HCT116 (cell line): ENCODE measurements around the gene KAZN.

Experiments used
- EZH2phosphoT487 ChIP-seq: fragments of 200-600 bp; IDR thresholded peaks from 2 replicates; pipeline ENCODE4 v1.6.1; 2018; ENCODE audit warnings: antibody characterized with exemption, borderline replicate concordance
- POLR2A ChIP-seq: IDR thresholded peaks from 2 replicates; pipeline ENCODE4 v1.7.0; 2011; ENCODE audit warnings: borderline replicate concordance; ENCODE audit not compliant: insufficient read depth, insufficient read length; ENCODE audit errors: extremely low read depth
- TF ChIP-seq, protein P1 (sequence below), 3 experiments: fragments of 200-600 bp in 1 of 3; sonication (generic) in 1 of 3; IDR thresholded peaks in 2 of 3; conservative IDR thresholded peaks in 1 of 3; 2 replicates each; pipeline ENCODE4 v1.5.1; 2012 to 2017; ENCODE audit warnings: low read depth in 2 of 3, low read length in 2 of 3, antibody characterized with exemption in 1 of 3, borderline replicate concordance in 1 of 3, control low read depth in 1 of 3, mild to moderate bottlenecking in 1 of 3, mixed read lengths in 1 of 3, mixed run types in 1 of 3, moderate library complexity in 1 of 3; ENCODE audit not compliant: insufficient read depth in 1 of 3

DNA sequence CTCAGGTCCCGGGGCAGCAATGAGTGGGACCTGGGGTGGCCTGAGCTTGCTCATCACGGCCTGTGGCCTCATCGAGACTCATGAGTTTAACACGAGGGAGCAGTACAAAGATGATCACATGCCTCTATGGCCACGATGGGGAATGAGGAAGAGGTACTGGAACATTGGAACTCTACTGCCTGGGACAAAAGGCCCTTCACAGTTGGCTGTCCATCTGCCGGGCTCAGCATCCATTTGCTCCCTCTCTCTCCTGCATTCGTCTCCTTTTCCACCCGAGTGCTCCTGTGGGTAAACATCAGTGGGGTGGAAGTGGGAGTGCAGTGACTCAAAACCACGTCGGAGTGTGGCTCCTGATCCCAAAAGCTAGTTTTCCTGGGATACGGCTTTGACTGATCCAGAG, 124.9 kb downstream of the KAZN start:
- TF ChIP-seq, protein P1, sequence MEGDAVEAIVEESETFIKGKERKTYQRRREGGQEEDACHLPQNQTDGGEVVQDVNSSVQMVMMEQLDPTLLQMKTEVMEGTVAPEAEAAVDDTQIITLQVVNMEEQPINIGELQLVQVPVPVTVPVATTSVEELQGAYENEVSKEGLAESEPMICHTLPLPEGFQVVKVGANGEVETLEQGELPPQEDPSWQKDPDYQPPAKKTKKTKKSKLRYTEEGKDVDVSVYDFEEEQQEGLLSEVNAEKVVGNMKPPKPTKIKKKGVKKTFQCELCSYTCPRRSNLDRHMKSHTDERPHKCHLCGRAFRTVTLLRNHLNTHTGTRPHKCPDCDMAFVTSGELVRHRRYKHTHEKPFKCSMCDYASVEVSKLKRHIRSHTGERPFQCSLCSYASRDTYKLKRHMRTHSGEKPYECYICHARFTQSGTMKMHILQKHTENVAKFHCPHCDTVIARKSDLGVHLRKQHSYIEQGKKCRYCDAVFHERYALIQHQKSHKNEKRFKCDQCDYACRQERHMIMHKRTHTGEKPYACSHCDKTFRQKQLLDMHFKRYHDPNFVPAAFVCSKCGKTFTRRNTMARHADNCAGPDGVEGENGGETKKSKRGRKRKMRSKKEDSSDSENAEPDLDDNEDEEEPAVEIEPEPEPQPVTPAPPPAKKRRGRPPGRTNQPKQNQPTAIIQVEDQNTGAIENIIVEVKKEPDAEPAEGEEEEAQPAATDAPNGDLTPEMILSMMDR (IDR thresholded peaks at IDR 0.05 in 2 of 3, conservative IDR thresholded peaks at IDR 0.05 in 1 of 3; ENCODE audit: borderline replicate concordance in 1 of 3, insufficient read depth in 1 of 3, low read depth in 2 of 3, low read length in 2 of 3), result no peak
- TF ChIP-seq EZH2phosphoT487 (no peak), POLR2A (no peak)
